ENCODE measurements around the gene GPR55.

Gene GPR55

GRCh38 chr2:230881840-230882239 lies 43.2 kb downstream of the GPR55 start:
- no peak for DNase-seq (ENCODE audit: low read depth in 1 of 2, low spot score in 1 of 2)
- Histone ChIP-seq H3K27ac (replicated peaks) (no peak overlapping the region), H3K27me3 (ENCODE audit: insufficient read depth, poor library complexity, severe bottlenecking) (no peaks in the 10 kb centered on the region), H3K4me3 (replicated peaks; ENCODE audit: insufficient read depth, low read length) (no peak overlapping the region)
- no peak for TF ChIP-seq REST (IDR thresholded peaks at IDR 0.05; ENCODE audit: insufficient replicate concordance, low read depth)
- TF ChIP-seq GABPA (IDR thresholded peaks at IDR 0.05; ENCODE audit: low read depth), result no peak
- TF ChIP-seq SPI1 (IDR thresholded peaks at IDR 0.05; ENCODE audit: borderline replicate concordance, low read depth), result no peak
- TF ChIP-seq POLR2AphosphoS5 (IDR thresholded peaks at IDR 0.05; ENCODE audit: low read depth), result no peak
- TF ChIP-seq CTCF (IDR thresholded peaks at IDR 0.05; ENCODE audit: insufficient read depth, low read length), result no peak

- H3K27ac ChIP-seq (replicated peaks), result no peak overlapping the region
- TF ChIP-seq SPI1 (IDR thresholded peaks at IDR 0.05; ENCODE audit: borderline replicate concordance, low read depth), result no peak
- TF ChIP-seq GABPA (IDR thresholded peaks at IDR 0.05; ENCODE audit: low read depth), result no peak
- no peak for TF ChIP-seq POLR2AphosphoS5 (IDR thresholded peaks at IDR 0.05; ENCODE audit: low read depth)
- no peak for TF ChIP-seq REST (IDR thresholded peaks at IDR 0.05; ENCODE audit: insufficient replicate concordance, low read depth)
- no peak for TF ChIP-seq CTCF (IDR thresholded peaks at IDR 0.05; ENCODE audit: insufficient read depth, low read length)
- DNase-seq (ENCODE audit: low read depth in 1 of 2, low spot score in 1 of 2), result no peak
- no peak overlapping the region for H3K4me3 ChIP-seq (replicated peaks; ENCODE audit: insufficient read depth, low read length)
- no peaks in the 10 kb centered on the region for H3K27me3 ChIP-seq (ENCODE audit: insufficient read depth, poor library complexity, severe bottlenecking)
Measured at GRCh38 chr2:230879891-230880290, 45.2 kb downstream of the GPR55 start.

GRCh38 chr2:230879271-230879882 lies 45.7 kb downstream of the GPR55 start:
- Histone ChIP-seq H3K4me3 (replicated peaks; ENCODE audit: insufficient read depth, low read length) (no peak overlapping the region), H3K27ac (replicated peaks) (0 out of 2 replicates have a peak overlapping the region, but pooled peaks have one; percentile 70), H3K27me3 (ENCODE audit: insufficient read depth, poor library complexity, severe bottlenecking) (no peaks in the 10 kb centered on the region)
- no peak for DNase-seq (ENCODE audit: low read depth in 1 of 2, low spot score in 1 of 2)
- no peak for TF ChIP-seq GABPA (IDR thresholded peaks at IDR 0.05; ENCODE audit: low read depth)
- TF ChIP-seq SPI1 (IDR thresholded peaks at IDR 0.05; ENCODE audit: borderline replicate concordance, low read depth), result no peak
- no peak for TF ChIP-seq CTCF (IDR thresholded peaks at IDR 0.05; ENCODE audit: insufficient read depth, low read length)
- TF ChIP-seq POLR2AphosphoS5 (IDR thresholded peaks at IDR 0.05; ENCODE audit: low read depth), result no peak
- no peak for TF ChIP-seq REST (IDR thresholded peaks at IDR 0.05; ENCODE audit: insufficient replicate concordance, low read depth)

All from HL-60 (cell line).